ENCODE data around the gene GAS7.

DNA sequence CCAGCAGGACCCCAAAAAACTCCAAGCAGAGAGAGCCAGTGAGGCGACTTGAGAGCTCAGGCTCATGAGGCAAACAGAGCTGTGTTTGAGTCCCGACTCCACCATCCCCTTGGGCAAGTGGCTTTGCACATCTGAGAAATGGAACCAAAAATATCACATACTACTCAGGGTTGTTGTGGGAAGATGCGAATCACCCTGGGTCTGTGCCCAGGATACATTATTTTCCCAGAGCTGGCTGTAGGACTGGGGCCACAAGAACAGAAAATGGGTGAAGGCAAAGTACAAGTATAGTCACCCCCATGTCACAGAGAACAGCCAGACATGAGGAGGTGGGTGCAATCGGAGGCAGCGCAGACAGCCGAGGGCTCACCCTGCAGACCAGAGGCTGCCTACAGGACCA lies 127.3 kb downstream of the GAS7 start:
- TF ChIP-seq, protein P1, sequence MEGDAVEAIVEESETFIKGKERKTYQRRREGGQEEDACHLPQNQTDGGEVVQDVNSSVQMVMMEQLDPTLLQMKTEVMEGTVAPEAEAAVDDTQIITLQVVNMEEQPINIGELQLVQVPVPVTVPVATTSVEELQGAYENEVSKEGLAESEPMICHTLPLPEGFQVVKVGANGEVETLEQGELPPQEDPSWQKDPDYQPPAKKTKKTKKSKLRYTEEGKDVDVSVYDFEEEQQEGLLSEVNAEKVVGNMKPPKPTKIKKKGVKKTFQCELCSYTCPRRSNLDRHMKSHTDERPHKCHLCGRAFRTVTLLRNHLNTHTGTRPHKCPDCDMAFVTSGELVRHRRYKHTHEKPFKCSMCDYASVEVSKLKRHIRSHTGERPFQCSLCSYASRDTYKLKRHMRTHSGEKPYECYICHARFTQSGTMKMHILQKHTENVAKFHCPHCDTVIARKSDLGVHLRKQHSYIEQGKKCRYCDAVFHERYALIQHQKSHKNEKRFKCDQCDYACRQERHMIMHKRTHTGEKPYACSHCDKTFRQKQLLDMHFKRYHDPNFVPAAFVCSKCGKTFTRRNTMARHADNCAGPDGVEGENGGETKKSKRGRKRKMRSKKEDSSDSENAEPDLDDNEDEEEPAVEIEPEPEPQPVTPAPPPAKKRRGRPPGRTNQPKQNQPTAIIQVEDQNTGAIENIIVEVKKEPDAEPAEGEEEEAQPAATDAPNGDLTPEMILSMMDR (IDR thresholded peaks at IDR 0.05; ENCODE audit: insufficient read depth, low read depth, low read length): no peak
- no peak for TF ChIP-seq EZH2 (IDR thresholded peaks at IDR 0.05; ENCODE audit: insufficient read depth, low read length)
